ENCODE measurements around the gene PCSK5. TPM values are rescaled to one million over a fixed set of nuclear protein-coding genes. Genes with fewer than 3 reads are reported as not detected.

The PCSK5 gene
- total RNA-seq, 1 donor from 2014 or later, result 18.3 TPM

- Mint-ChIP-seq H3K4me1 (ENCODE audit: unreplicated experiment) (peaks cover 6% of the 10 kb centered on the region), H3K9me3 (ENCODE audit: unreplicated experiment) (no peaks in the 10 kb centered on the region), H3K4me3 (ENCODE audit: unreplicated experiment) (no peak overlapping the region), H3K36me3 (ENCODE audit: unreplicated experiment) (no peaks in the 10 kb centered on the region), H3K27me3 (ENCODE audit: unreplicated experiment) (peaks cover 14% of the 10 kb centered on the region), H3K27ac (ENCODE audit: unreplicated experiment) (no peak overlapping the region)
- DNase-seq (ENCODE audit: extremely low spot score, unreplicated experiment), result no peak
- TF ChIP-seq, protein P1, sequence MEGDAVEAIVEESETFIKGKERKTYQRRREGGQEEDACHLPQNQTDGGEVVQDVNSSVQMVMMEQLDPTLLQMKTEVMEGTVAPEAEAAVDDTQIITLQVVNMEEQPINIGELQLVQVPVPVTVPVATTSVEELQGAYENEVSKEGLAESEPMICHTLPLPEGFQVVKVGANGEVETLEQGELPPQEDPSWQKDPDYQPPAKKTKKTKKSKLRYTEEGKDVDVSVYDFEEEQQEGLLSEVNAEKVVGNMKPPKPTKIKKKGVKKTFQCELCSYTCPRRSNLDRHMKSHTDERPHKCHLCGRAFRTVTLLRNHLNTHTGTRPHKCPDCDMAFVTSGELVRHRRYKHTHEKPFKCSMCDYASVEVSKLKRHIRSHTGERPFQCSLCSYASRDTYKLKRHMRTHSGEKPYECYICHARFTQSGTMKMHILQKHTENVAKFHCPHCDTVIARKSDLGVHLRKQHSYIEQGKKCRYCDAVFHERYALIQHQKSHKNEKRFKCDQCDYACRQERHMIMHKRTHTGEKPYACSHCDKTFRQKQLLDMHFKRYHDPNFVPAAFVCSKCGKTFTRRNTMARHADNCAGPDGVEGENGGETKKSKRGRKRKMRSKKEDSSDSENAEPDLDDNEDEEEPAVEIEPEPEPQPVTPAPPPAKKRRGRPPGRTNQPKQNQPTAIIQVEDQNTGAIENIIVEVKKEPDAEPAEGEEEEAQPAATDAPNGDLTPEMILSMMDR (IDR thresholded peaks at IDR 0.05), result no peak
These were observed 403.8 kb downstream of the PCSK5 start for GRCh38 chr9:76294301-76294700.

DNA sequence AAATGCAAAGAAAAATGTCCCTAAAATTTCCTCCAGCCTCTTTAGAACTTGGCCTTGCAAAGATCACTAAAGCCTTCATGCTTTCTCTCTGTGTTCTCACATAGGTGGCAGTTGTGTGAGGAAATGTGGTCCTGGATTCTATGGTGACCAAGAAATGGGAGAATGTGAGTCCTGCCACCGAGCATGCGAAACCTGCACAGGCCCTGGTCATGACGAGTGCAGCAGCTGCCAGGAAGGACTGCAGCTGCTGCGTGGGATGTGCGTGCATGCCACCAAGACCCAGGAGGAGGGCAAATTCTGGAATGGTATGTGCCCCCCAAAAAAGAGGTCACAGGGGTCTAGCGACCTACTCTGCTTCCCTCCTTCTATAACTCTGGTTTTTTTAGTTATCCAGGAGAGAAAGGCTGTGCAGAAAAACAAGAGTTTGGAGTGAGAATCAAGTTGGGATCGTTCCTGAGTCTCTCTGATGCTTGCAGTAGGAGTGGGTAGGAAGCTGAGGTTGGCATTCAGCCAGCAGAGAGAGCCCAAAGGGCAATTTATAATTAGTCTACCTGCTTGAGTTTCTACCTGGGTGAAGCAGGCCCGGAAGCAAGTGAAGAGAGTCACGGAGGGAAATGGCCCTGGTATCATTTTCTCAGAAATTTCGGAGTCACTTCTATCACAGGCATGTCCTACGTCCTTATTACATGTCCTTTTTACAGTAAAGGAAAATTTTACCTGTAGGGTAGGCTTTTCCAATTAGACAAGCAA lies 406.3 kb downstream of the PCSK5 start:
- Mint-ChIP-seq H3K4me1 (ENCODE audit: unreplicated experiment) (peaks cover 6% of the 10 kb centered on the region), H3K27me3 (ENCODE audit: unreplicated experiment) (peaks cover 8% of the 10 kb centered on the region), H3K9me3 (ENCODE audit: unreplicated experiment) (no peaks in the 10 kb centered on the region), H3K4me3 (ENCODE audit: unreplicated experiment) (no peak overlapping the region), H3K36me3 (ENCODE audit: unreplicated experiment) (no peaks in the 10 kb centered on the region), H3K27ac (ENCODE audit: unreplicated experiment) (no peak overlapping the region)
- no peak for DNase-seq (ENCODE audit: extremely low spot score, unreplicated experiment)
- TF ChIP-seq, protein P1 (IDR thresholded peaks at IDR 0.05), result no peak

- DNase-seq (ENCODE audit: extremely low spot score, unreplicated experiment), result no peak
These were observed 407.3 kb downstream of the PCSK5 start for GRCh38 chr9:76297721-76298239.

GRCh38 chr9:76298521-76299144 lies 408.2 kb downstream of the PCSK5 start:
- TF ChIP-seq, protein P1 (IDR thresholded peaks at IDR 0.05), result peak; percentile 24
- peaks cover 3% of the 10 kb centered on the region for H3K27me3 Mint-ChIP-seq (ENCODE audit: unreplicated experiment)
- no peak overlapping the region for H3K27ac Mint-ChIP-seq (ENCODE audit: unreplicated experiment)
- H3K4me1 Mint-ChIP-seq (ENCODE audit: unreplicated experiment), result peaks cover 6% of the 10 kb centered on the region
- DNase-seq (ENCODE audit: extremely low spot score, unreplicated experiment), result no peak
- no peak overlapping the region for H3K4me3 Mint-ChIP-seq (ENCODE audit: unreplicated experiment)
- no peaks in the 10 kb centered on the region for H3K9me3 Mint-ChIP-seq (ENCODE audit: unreplicated experiment)
- no peaks in the 10 kb centered on the region for H3K36me3 Mint-ChIP-seq (ENCODE audit: unreplicated experiment)

More at GRCh38 chr9:76297721-76298239, 407.3 kb downstream of the PCSK5 start:
- Mint-ChIP-seq H3K4me3 (ENCODE audit: unreplicated experiment) (no peak overlapping the region), H3K27ac (ENCODE audit: unreplicated experiment) (no peak overlapping the region), H3K9me3 (ENCODE audit: unreplicated experiment) (no peaks in the 10 kb centered on the region), H3K27me3 (ENCODE audit: unreplicated experiment) (peaks cover 6% of the 10 kb centered on the region), H3K36me3 (ENCODE audit: unreplicated experiment) (no peaks in the 10 kb centered on the region), H3K4me1 (ENCODE audit: unreplicated experiment) (peaks cover 6% of the 10 kb centered on the region)
- TF ChIP-seq, protein P1 (IDR thresholded peaks at IDR 0.05), result no peak

GRCh38 chr9:76302543-76302942 lies 412.1 kb downstream of the PCSK5 start:
- TF ChIP-seq, protein P1 (IDR thresholded peaks at IDR 0.05), result no peak
- Mint-ChIP-seq H3K4me1 (ENCODE audit: unreplicated experiment) (peaks cover 3% of the 10 kb centered on the region), H3K27ac (ENCODE audit: unreplicated experiment) (no peak overlapping the region), H3K36me3 (ENCODE audit: unreplicated experiment) (no peaks in the 10 kb centered on the region), H3K9me3 (ENCODE audit: unreplicated experiment) (no peaks in the 10 kb centered on the region), H3K4me3 (ENCODE audit: unreplicated experiment) (no peak overlapping the region), H3K27me3 (ENCODE audit: unreplicated experiment) (peaks cover 8% of the 10 kb centered on the region)
- no peak for DNase-seq (ENCODE audit: extremely low spot score, unreplicated experiment)
